OCI-LY3 (cell line): ENCODE data around the gene SLC26A6.

Experiments
- CTCF ChIP-seq: fragments of 200-600, 300-600 bp; sonication (generic); IDR thresholded peaks from 2 replicates; pipeline ENCODE4 v1.5.1; 2014; ENCODE audit warnings: antibody characterized with exemption, low read length, low read depth
- EZH2phosphoT487 ChIP-seq: fragments of 200-600 bp; shearing (Covaris generic); IDR thresholded peaks from 2 replicates; pipeline ENCODE4 v1.6.1; 2018; ENCODE audit warnings: antibody characterized with exemption, mixed run types, low read depth

DNA sequence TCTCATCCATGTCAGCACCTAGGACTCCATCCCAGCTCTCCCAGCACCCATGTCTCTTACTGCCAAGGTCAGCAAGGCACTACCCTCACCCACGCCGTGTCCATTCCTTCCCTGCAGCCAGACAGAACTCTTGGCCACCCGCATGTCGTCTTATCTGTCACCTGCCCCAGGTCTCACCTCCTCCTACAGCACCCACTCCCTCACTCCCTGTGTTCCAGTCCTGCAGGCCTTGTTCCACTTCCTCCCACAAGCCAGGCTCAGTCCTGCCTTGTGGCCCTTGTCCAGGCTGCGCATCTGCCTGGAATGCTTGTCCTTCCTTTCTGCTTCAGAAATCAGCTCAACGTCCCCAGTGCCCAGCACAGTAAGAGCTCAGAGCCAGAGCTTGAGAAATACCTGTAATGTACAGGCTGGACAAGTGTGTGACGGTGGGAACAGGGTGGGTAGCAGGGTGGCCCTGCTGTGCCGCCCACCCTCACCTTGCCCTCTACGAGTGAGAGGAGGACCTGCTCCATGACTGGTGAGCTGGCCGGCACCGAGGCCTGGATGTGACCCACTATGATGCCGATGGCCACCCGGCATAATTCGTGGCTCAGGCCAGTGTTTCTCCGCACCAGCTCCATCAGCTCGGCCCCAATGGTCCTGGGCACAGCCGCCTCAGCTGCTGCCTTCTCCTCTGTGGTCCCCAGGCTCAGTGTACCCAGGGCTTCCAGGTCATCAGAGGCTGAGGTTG lies 45.7 kb upstream of the SLC26A6 start:
- TF ChIP-seq CTCF (no peak), EZH2phosphoT487 (no peak)
